ENCODE results near the gene WNK1.
"Not testable (repeated sequence)": the region's sequence is repeated elsewhere in the genome, so short reads cannot be mapped to it uniquely, and the experiment has no call there.

WNK1 gene

DNA sequence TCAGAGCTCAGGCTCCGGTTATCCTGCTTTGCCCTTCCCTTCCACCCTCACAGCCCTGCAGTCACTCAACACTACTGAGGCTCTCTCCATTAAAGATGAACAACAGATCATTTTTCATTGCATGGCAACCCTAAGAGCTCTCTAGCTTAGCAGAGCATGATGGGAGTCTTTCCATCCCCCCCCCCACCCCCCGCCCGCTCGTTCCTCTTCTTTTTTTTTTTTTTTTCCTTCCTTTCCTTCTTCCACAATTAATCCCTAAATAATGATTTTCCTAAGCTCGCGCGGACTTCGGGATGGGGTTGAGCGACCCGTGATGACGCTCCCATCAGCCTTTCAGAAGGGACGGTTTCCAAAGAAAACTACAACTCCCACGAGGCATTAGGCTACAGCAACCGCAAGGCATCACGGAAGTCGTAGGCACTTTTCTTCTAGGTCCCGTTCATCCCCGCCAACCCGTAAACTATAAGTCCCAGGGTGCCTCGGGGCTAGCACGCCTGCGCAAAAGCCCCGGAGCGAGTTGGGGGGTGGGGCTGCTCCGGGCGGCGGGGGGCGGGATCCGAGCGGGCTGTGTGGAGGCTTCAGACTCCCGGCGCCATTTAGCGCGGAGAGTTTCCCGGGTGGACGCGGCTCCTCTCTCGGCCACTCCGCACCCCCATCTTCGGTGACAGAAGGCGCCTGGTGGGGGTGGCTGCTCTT lies at the start of gene WNK1:
Gene WNK1 (plus strand): TSS at position 581 of the 696 bp plus-strand sequence. CDS start 987 bp downstream, outside the sequence.
- Histone ChIP-seq H3K36me3 (ENCODE audit: control insufficient read depth, insufficient read depth, low read length) (no peaks in the 10 kb centered on the region), H3K27ac (ENCODE audit: low read length) (peak within 1 kb of the TSS; percentile 19), H3K27me3 (ENCODE audit: control insufficient read depth, insufficient read depth, low read length) (no peaks in the 10 kb centered on the region), H3K4me3 (ENCODE audit: low read length) (peak within 1 kb of the TSS; percentile 86), H3K4me1 (ENCODE audit: control insufficient read depth, insufficient read depth, low read length) (no peaks in the 10 kb centered on the region; the same call in 1 of the 2 replicates), H3K9me3 (ENCODE audit: control insufficient read depth, insufficient read depth, low read length) (no peaks in the 10 kb centered on the region)
- peak; percentile 97 for DNase-seq (ENCODE audit: low read depth, low spot score)
- no CpG with 5 or more reads among the region's 41 CpGs for WGBS (ENCODE audit: insufficient coverage, insufficient read length)

GRCh38 chr12:704516-705242 lies 47.7 kb upstream of the WNK1 start:
- peaks cover 1% of the 10 kb centered on the region; the same call in 1 of the 2 replicates for H3K4me1 ChIP-seq (ENCODE audit: control insufficient read depth, insufficient read depth, low read length)
- H3K9me3 ChIP-seq (ENCODE audit: control insufficient read depth, insufficient read depth, low read length), result no peaks in the 10 kb centered on the region
- no peaks in the 10 kb centered on the region for H3K27me3 ChIP-seq (ENCODE audit: control insufficient read depth, insufficient read depth, low read length)
- H3K4me3 ChIP-seq (ENCODE audit: low read length), result no peak overlapping the region
- H3K27ac ChIP-seq (ENCODE audit: low read length), result no peak overlapping the region
- DNase-seq (ENCODE audit: low read depth, low spot score), result no peak
- WGBS (ENCODE audit: insufficient coverage, insufficient read length), result no CpG with 5 or more reads among the region's 5 CpGs
- no peaks in the 10 kb centered on the region for H3K36me3 ChIP-seq (ENCODE audit: control insufficient read depth, insufficient read depth, low read length)

DNA sequence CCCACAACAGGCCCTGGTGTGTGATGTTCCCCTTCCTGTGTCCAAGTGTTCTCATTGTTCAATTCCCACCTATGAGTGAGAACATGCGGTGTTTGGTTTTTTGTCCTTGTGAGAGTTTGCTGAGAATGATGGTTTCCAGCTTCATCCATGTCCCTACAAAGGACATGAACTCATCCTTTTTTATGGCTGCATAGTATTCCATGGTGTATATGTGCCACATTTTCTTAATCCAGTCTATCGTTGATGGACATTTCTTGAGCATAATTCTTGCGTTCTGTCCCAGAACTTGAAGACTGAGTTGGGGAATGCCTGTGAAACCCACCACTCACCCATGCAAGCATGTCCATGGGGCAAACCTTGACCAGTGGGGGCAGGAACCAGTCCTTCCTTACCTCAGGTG lies 44.3 kb upstream of the WNK1 start:
- H3K4me3 ChIP-seq (ENCODE audit: low read length); DNase-seq (ENCODE audit: low read depth, low spot score); H3K27me3 ChIP-seq (ENCODE audit: control insufficient read depth, insufficient read depth, low read length); H3K4me1 ChIP-seq (ENCODE audit: control insufficient read depth, insufficient read depth, low read length); H3K27ac ChIP-seq (ENCODE audit: low read length); H3K36me3 ChIP-seq (ENCODE audit: control insufficient read depth, insufficient read depth, low read length); H3K9me3 ChIP-seq (ENCODE audit: control insufficient read depth, insufficient read depth, low read length): not testable (repeated sequence)
- no CpG with 5 or more reads among the region's 3 CpGs for WGBS (ENCODE audit: insufficient coverage, insufficient read length)

GRCh38 chr12:709455-710020 lies 42.8 kb upstream of the WNK1 start:
- DNase-seq (ENCODE audit: low read depth, low spot score), result no peak
- Histone ChIP-seq H3K9me3 (ENCODE audit: control insufficient read depth, insufficient read depth, low read length) (no peaks in the 10 kb centered on the region), H3K4me1 (ENCODE audit: control insufficient read depth, insufficient read depth, low read length) (peaks cover 3% of the 10 kb centered on the region), H3K27ac (ENCODE audit: low read length) (no peak overlapping the region), H3K36me3 (ENCODE audit: control insufficient read depth, insufficient read depth, low read length) (no peaks in the 10 kb centered on the region), H3K27me3 (ENCODE audit: control insufficient read depth, insufficient read depth, low read length) (no peaks in the 10 kb centered on the region), H3K4me3 (ENCODE audit: low read length) (no peak overlapping the region)
- WGBS (ENCODE audit: insufficient coverage, insufficient read length), result no CpG with 5 or more reads among the region's 7 CpGs

GRCh38 chr12:712172-712863 lies 40.1 kb upstream of the WNK1 start:
- H3K4me1 ChIP-seq (ENCODE audit: control insufficient read depth, insufficient read depth, low read length), result peaks cover 3% of the 10 kb centered on the region
- no peak overlapping the region for H3K27ac ChIP-seq (ENCODE audit: low read length)
- no peaks in the 10 kb centered on the region for H3K9me3 ChIP-seq (ENCODE audit: control insufficient read depth, insufficient read depth, low read length)
- no CpG with 5 or more reads among the region's 8 CpGs for WGBS (ENCODE audit: insufficient coverage, insufficient read length)
- no peaks in the 10 kb centered on the region for H3K27me3 ChIP-seq (ENCODE audit: control insufficient read depth, insufficient read depth, low read length)
- no peaks in the 10 kb centered on the region for H3K36me3 ChIP-seq (ENCODE audit: control insufficient read depth, insufficient read depth, low read length)
- H3K4me3 ChIP-seq (ENCODE audit: low read length), result no peak overlapping the region
- no peak for DNase-seq (ENCODE audit: low read depth, low spot score)

DNA sequence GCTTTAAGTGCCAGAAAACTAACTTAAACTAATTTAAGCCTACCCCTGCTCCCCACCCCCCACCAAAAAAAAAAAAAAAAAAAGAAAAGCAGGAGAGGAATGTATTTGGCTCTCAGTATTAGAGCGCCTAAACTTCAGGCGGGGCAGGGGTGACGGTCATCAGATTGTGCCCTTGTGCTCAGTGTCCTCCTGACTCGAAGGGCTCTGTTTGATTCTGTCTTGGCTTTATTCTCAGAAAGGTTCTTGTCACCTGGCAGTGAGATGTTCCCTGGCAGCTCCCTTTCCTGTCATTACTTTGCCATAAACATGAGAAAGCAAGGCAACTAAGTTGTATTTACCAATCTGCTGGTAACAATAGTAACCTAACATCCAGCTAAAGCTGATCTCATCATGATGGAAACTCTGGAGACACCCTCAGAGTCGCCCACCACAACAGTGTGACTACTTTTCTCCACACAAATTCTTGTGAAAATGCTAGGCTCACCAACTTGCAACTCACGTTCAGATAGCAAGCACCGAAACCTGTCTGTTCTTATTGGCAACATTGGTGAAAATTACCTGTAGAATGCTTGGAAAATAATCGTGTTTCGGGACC lies 39.0 kb upstream of the WNK1 start:
- no CpG with 5 or more reads among the region's 9 CpGs for WGBS (ENCODE audit: insufficient coverage, insufficient read length)

GRCh38 chr12:716506-716905 lies 35.9 kb upstream of the WNK1 start:
- no peak for DNase-seq (ENCODE audit: low read depth, low spot score)
- Histone ChIP-seq H3K27me3 (ENCODE audit: control insufficient read depth, insufficient read depth, low read length) (no peaks in the 10 kb centered on the region), H3K4me1 (ENCODE audit: control insufficient read depth, insufficient read depth, low read length) (peaks cover 3% of the 10 kb centered on the region; the same call in 1 of the 2 replicates), H3K4me3 (ENCODE audit: low read length) (no peak overlapping the region), H3K36me3 (ENCODE audit: control insufficient read depth, insufficient read depth, low read length) (no peaks in the 10 kb centered on the region), H3K27ac (ENCODE audit: low read length) (no peak overlapping the region), H3K9me3 (ENCODE audit: control insufficient read depth, insufficient read depth, low read length) (no peaks in the 10 kb centered on the region)
- WGBS (ENCODE audit: insufficient coverage, insufficient read length), result no CpG with 5 or more reads among the region's 4 CpGs

More for the DNA sequence above, 39.0 kb upstream of the WNK1 start:
- no peak for DNase-seq (ENCODE audit: low read depth, low spot score)
- Histone ChIP-seq H3K4me1 (ENCODE audit: control insufficient read depth, insufficient read depth, low read length) (peaks cover 3% of the 10 kb centered on the region), H3K27me3 (ENCODE audit: control insufficient read depth, insufficient read depth, low read length) (no peaks in the 10 kb centered on the region), H3K9me3 (ENCODE audit: control insufficient read depth, insufficient read depth, low read length) (no peaks in the 10 kb centered on the region), H3K27ac (ENCODE audit: low read length) (no peak overlapping the region), H3K36me3 (ENCODE audit: control insufficient read depth, insufficient read depth, low read length) (no peaks in the 10 kb centered on the region), H3K4me3 (ENCODE audit: low read length) (no peak overlapping the region)

DNA sequence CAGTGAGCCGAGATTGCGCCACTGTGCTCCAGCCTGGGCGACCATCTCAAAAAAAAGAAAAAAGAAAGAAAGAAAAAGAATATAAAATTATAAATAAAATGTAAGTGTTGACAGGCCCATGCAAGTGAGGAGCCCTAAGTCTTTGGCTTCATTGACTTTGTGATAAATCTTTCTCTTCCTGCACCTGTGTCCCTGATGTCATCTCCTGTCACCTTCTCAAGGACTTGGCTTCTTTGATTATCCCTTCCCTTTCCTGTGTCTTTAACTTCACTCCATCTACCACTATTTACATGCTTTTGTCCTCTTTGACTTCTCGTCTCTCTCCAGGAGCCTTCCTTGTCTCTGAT lies 33.6 kb upstream of the WNK1 start:
- peaks cover 2% of the 10 kb centered on the region; the same call in 1 of the 2 replicates for H3K4me1 ChIP-seq (ENCODE audit: control insufficient read depth, insufficient read depth, low read length)
- no peak for DNase-seq (ENCODE audit: low read depth, low spot score)
- H3K9me3 ChIP-seq (ENCODE audit: control insufficient read depth, insufficient read depth, low read length), result no peaks in the 10 kb centered on the region
- no CpG with 5 or more reads among the region's 4 CpGs for WGBS (ENCODE audit: insufficient coverage, insufficient read length)
- H3K36me3 ChIP-seq (ENCODE audit: control insufficient read depth, insufficient read depth, low read length), result no peaks in the 10 kb centered on the region
- H3K27me3 ChIP-seq (ENCODE audit: control insufficient read depth, insufficient read depth, low read length), result no peaks in the 10 kb centered on the region
- H3K4me3 ChIP-seq (ENCODE audit: low read length), result no peak overlapping the region
- no peak overlapping the region for H3K27ac ChIP-seq (ENCODE audit: low read length)

- peaks cover 3% of the 10 kb centered on the region; the same call in 1 of the 2 replicates for H3K4me1 ChIP-seq (ENCODE audit: control insufficient read depth, insufficient read depth, low read length)
- H3K4me3 ChIP-seq (ENCODE audit: low read length), result no peak overlapping the region
- no peaks in the 10 kb centered on the region for H3K27me3 ChIP-seq (ENCODE audit: control insufficient read depth, insufficient read depth, low read length)
- no peak overlapping the region for H3K27ac ChIP-seq (ENCODE audit: low read length)
- H3K36me3 ChIP-seq (ENCODE audit: control insufficient read depth, insufficient read depth, low read length), result no peaks in the 10 kb centered on the region
- H3K9me3 ChIP-seq (ENCODE audit: control insufficient read depth, insufficient read depth, low read length), result no peaks in the 10 kb centered on the region
- WGBS (ENCODE audit: insufficient coverage, insufficient read length), result no CpG with 5 or more reads among the region's 9 CpGs
- DNase-seq (ENCODE audit: low read depth, low spot score), result no peak
Measured at GRCh38 chr12:720231-720941, 32.0 kb upstream of the WNK1 start.
